RWPE2 (cell line): ENCODE results near the gene CNOT6.
A peak's percentile ranks its signal among the peaks of the same experiment; 100 is the strongest.
"Not testable (repeated sequence)": the region's sequence is repeated elsewhere in the genome, so short reads cannot be mapped to it uniquely, and the experiment has no call there.

Source experiments
- ATAC-seq: fragments of 200-7000 bp; cut with Tn5 transposase; 3 replicates; pipeline ENCODE4 v1.9.1; 2021; ENCODE audit warnings: low read depth
- DNase-seq: peaks from one replicate; pipeline ENCODE4 v3.0.0-alpha.2; 2020; ENCODE audit warnings: low spot score
- H3K27ac ChIP-seq: fragments of 450-650 bp; 2 replicates; pipeline ENCODE4 v1.5.1; 2017; ENCODE audit warnings: mild to moderate bottlenecking; ENCODE audit not compliant: poor library complexity, severe bottlenecking
- H3K27me3 ChIP-seq: fragments of 250-450 bp; sonication (Bioruptor Pico); 2 replicates; pipeline ENCODE4 v1.5.1; 2021; ENCODE audit warnings: mild to moderate bottlenecking, moderate library complexity; ENCODE audit not compliant: insufficient read depth, poor library complexity, severe bottlenecking
- H3K36me3 ChIP-seq: fragments of 250-450 bp; sonication (Bioruptor Pico); 2 replicates; pipeline ENCODE4 v1.5.1; 2020; ENCODE audit warnings: low read depth, mild to moderate bottlenecking, moderate library complexity
- H3K4me1 ChIP-seq: fragments of 250-450 bp; sonication (Bioruptor Pico); 2 replicates; pipeline ENCODE4 v1.5.1; 2021; ENCODE audit warnings: mild to moderate bottlenecking, moderate library complexity; ENCODE audit not compliant: insufficient read depth, poor library complexity, severe bottlenecking
- H3K4me3 ChIP-seq: fragments of 250-450 bp; sonication (Bioruptor Pico); 2 replicates; pipeline ENCODE4 v1.5.1; 2021; ENCODE audit warnings: mild to moderate bottlenecking, moderate library complexity; ENCODE audit not compliant: severe bottlenecking
- H3K9me3 ChIP-seq: fragments of 250-450 bp; sonication (Bioruptor Pico); 2 replicates; pipeline ENCODE4 v1.5.1; 2021; ENCODE audit warnings: mild to moderate bottlenecking, moderate library complexity; ENCODE audit not compliant: severe bottlenecking
- TF ChIP-seq, protein P1 (sequence below): fragments of 450-650 bp; IDR thresholded peaks from one replicate; pipeline ENCODE4 v1.5.1; 2017; ENCODE audit warnings: mild to moderate bottlenecking, moderate library complexity; ENCODE audit not compliant: poor library complexity, severe bottlenecking

Gene CNOT6

DNA sequence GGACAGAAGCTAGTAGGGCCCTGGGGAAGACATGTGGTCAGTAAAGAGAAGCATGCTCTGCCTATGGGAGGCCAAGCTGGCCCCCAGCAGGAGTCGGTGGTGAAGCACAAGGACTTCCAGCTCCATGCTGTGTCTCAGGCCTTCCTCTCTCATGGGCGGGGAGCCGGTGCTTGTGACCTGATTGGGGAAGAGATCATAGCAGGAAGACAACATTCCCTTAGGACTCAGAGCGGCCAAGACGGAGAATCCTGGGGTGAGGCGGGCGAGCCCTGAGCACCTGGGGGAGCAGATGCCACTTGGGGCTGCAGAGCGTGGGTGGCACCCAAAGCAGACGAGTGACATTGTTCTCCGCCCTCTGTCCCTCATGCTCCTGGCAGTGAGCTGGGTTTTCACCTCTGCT is 33.3 kb upstream of the CNOT6 start:
- Histone ChIP-seq H3K36me3 (no peaks in the 10 kb centered on the region), H3K4me1 (no peaks in the 10 kb centered on the region), H3K9me3 (no peaks in the 10 kb centered on the region), H3K27ac (no peak overlapping the region), H3K4me3 (no peak overlapping the region), H3K27me3 (no peaks in the 10 kb centered on the region)
- TF ChIP-seq, protein P1, sequence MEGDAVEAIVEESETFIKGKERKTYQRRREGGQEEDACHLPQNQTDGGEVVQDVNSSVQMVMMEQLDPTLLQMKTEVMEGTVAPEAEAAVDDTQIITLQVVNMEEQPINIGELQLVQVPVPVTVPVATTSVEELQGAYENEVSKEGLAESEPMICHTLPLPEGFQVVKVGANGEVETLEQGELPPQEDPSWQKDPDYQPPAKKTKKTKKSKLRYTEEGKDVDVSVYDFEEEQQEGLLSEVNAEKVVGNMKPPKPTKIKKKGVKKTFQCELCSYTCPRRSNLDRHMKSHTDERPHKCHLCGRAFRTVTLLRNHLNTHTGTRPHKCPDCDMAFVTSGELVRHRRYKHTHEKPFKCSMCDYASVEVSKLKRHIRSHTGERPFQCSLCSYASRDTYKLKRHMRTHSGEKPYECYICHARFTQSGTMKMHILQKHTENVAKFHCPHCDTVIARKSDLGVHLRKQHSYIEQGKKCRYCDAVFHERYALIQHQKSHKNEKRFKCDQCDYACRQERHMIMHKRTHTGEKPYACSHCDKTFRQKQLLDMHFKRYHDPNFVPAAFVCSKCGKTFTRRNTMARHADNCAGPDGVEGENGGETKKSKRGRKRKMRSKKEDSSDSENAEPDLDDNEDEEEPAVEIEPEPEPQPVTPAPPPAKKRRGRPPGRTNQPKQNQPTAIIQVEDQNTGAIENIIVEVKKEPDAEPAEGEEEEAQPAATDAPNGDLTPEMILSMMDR: no peak
- ATAC-seq: no peak
- no peak for DNase-seq

GRCh38 chr5:180461303-180461702 is 32.9 kb upstream of the CNOT6 start:
- Histone ChIP-seq H3K27me3 (no peaks in the 10 kb centered on the region), H3K27ac (no peak overlapping the region), H3K9me3 (no peaks in the 10 kb centered on the region), H3K4me1 (no peaks in the 10 kb centered on the region), H3K36me3 (no peaks in the 10 kb centered on the region), H3K4me3 (no peak overlapping the region)
- no peak for ATAC-seq
- TF ChIP-seq, protein P1: no peak
- no peak for DNase-seq

- no peak overlapping the region for H3K4me3 ChIP-seq
- ATAC-seq: no peak
- H3K4me1 ChIP-seq: no peaks in the 10 kb centered on the region
- no peaks in the 10 kb centered on the region for H3K9me3 ChIP-seq
- H3K36me3 ChIP-seq: no peaks in the 10 kb centered on the region
- no peaks in the 10 kb centered on the region for H3K27me3 ChIP-seq
- H3K27ac ChIP-seq: no peak overlapping the region
- no peak for DNase-seq
- TF ChIP-seq, protein P1: no peak
Observed at GRCh38 chr5:180463216-180463900, 30.8 kb upstream of the CNOT6 start.

DNA sequence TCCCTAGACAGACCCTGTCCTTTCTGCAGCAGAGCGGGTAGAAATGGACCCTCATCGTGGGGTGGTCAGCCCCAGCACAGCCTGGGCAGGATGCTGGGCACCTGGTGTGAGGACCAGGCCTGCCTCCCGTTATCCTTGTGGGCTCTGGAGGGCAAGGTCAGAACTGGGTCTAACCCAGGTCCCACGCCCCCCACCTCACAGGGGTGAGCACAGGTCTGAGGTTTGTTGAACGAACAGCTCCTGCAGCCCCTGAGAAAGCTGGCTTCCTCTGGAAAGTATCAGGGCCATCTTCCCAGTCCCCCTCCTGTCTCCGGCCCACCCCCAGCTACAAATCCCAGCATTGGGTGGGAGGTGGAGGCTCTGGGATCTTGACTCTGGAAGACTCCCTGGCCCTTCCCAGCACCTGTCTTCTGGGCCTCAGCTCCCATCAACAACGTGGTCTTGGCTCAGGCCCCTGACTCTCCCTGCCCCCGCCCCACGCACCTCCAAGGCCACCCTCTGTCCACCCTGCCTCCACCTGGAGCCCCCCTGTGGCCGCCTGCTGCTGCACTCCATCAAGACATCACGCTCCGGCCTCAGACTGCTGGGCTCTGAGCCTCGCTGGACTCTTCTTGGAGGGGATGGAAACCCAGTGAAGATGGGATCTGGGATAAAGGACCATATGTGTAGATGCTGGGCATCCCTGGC is 30.1 kb upstream of the CNOT6 start:
- no peaks in the 10 kb centered on the region for H3K36me3 ChIP-seq
- DNase-seq (no peak), ATAC-seq (no peak)
- H3K27ac ChIP-seq: no peak overlapping the region
- no peak overlapping the region for H3K4me3 ChIP-seq
- TF ChIP-seq, protein P1: no peak
- no peaks in the 10 kb centered on the region for H3K9me3 ChIP-seq
- no peaks in the 10 kb centered on the region for H3K4me1 ChIP-seq
- H3K27me3 ChIP-seq: no peaks in the 10 kb centered on the region

DNA sequence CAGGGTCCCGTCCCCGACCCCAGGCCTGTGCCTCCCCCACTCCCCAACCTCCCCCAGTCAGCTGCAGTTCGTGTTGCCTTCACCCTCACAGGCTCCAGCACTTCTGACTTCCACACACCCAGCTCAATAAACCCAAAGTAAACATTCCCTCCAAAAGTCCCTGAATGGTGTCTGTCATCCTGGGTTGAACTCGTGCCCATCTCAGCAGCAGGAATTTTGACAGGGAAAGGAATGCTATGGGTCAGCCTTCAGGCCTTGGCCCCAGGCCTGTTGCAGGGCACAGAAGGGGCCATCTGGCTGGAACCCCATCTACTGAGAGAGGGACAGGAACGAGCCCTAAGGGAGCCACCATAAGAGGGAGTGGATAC is 29.6 kb upstream of the CNOT6 start:
- Histone ChIP-seq H3K27ac (no peak overlapping the region), H3K4me1 (no peaks in the 10 kb centered on the region), H3K9me3 (no peaks in the 10 kb centered on the region), H3K27me3 (no peaks in the 10 kb centered on the region), H3K36me3 (no peaks in the 10 kb centered on the region), H3K4me3 (no peak overlapping the region)
- TF ChIP-seq, protein P1: no peak
- ATAC-seq (no peak), DNase-seq (no peak)

- H3K9me3 ChIP-seq, H3K36me3 ChIP-seq, H3K4me1 ChIP-seq, H3K27me3 ChIP-seq, H3K4me3 ChIP-seq, ATAC-seq, H3K27ac ChIP-seq: not testable (repeated sequence)
- peak; percentile 27 for DNase-seq
Observed at GRCh38 chr5:180465052-180465451, 29.1 kb upstream of the CNOT6 start.
